Activated B cell treated with CpG ODN at 0.5 μM for 24 hours (primary cell): Measurements from ENCODE around the gene GPRASP1. TPM values are rescaled to one million over a fixed set of nuclear protein-coding genes. Genes with fewer than 3 reads are reported as not detected.

Experiments
- ATAC-seq: fragments of 200-7000 bp; cut with Tn5 transposase; one replicate; pipeline ENCODE4 v1.10.0; 2021; ENCODE audit warnings: low read depth, mild to moderate bottlenecking, moderate library complexity
- CTCF ChIA-PET: fragments of 350-600 bp; sonication (Branson Sonifier 250); formaldehyde crosslinking; loops from one replicate; lab custom pipeline; 2021; ENCODE audit warnings: antibody characterized with exemption; lab: Charles Lee
- POLR2A ChIA-PET: fragments of 350-600 bp; sonication (Branson Sonifier 250); formaldehyde crosslinking; loops from one replicate; lab custom pipeline; 2021; ENCODE audit warnings: antibody characterized with exemption; lab: Charles Lee
- DNase-seq: peaks from one replicate; pipeline ENCODE4 v3.0.0; 2022
- H3K27ac Mint-ChIP-seq: one replicate; pipeline ENCODE4 v1.8.0; 2020; ENCODE audit warnings: mixed read lengths
- H3K27me3 Mint-ChIP-seq: one replicate; pipeline ENCODE4 v1.8.0; 2021; ENCODE audit warnings: mixed read lengths
- H3K36me3 Mint-ChIP-seq: one replicate; pipeline ENCODE4 v1.8.0; 2021; ENCODE audit warnings: low read depth, mixed read lengths
- H3K4me1 Mint-ChIP-seq: one replicate; pipeline ENCODE4 v1.8.0; 2021; ENCODE audit warnings: mixed read lengths
- H3K4me3 Mint-ChIP-seq: one replicate; pipeline ENCODE4 v1.8.0; 2020; ENCODE audit warnings: mild to moderate bottlenecking, mixed read lengths
- H3K9me3 Mint-ChIP-seq: one replicate; pipeline ENCODE4 v1.8.0; 2020; ENCODE audit warnings: mixed read lengths
- CTCF ChIP-seq: fragments of 200-600 bp; IDR thresholded peaks from one replicate; pipeline ENCODE4 v1.8.0; 2022; ENCODE audit warnings: antibody characterized with exemption, mild to moderate bottlenecking
- intact Hi-C: fragments of 100-400 bp; cut with micrococcal nuclease; formaldehyde crosslinking; loops from one replicate; pipeline ENCODE4 v1.15.1; 2024
- total RNA-seq: library from RNA; stranded (reverse); gene quantifications from 2 replicates; pipeline ENCODE4 v1.2.3, GENCODE V29; 2022

The GPRASP1 gene
- total RNA-seq, 1 donor from 2014 or later, result 5.9 TPM

DNA sequence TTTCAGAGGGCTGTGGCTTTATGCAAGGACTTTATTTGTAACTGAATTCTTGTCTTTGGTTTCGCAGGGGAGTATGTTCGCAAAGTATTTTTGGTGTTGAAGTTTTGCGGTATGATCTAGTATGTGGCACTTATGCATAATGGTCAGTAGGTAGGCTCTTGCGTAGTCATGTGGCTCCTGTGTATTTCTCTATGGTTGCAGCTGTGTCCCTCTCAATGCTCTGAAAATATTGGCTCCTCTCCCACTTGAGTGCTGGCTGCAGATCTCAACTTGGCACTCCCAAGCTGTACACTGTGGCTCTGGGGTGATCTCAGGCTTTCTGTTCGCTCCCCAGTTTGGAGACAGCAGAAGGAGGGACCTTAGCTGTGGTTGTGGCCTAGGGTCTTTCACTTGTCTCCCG is 27.2 kb upstream of the GPRASP1 start:
- no peak for TF ChIP-seq CTCF
- Mint-ChIP-seq H3K36me3 (peaks cover 25% of the 10 kb centered on the region), H3K27ac (no peak overlapping the region), H3K4me1 (peaks cover 3% of the 10 kb centered on the region), H3K9me3 (peaks cover 4% of the 10 kb centered on the region), H3K4me3 (no peak overlapping the region), H3K27me3 (no peaks in the 10 kb centered on the region)
- DNase-seq, result no peak
- CTCF ChIA-PET, result no interaction called here
- ATAC-seq, result no peak
- POLR2A ChIA-PET, result no interaction called here
- intact Hi-C loops, result no loop called here

DNA sequence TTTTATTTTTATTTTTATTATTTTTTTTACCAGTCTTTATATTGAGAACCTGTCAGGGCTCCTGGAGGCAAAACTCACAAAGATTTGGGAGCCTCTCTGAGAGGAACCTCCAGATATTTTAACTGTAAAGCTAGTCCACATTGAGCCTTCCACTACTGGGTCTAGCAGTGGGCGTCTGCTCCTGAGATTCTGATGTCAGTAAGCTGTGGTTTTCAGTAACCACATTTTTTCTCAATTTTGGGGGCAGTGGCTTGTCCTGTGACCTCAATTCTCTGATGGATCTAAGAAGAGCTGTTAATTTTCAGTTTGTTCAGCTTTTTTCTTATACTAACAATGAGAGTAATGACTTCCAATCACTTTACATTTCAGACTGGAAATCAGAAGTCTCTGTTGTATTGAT is 23.6 kb upstream of the GPRASP1 start:
- Mint-ChIP-seq H3K4me3 (no peak overlapping the region), H3K36me3 (peaks cover 8% of the 10 kb centered on the region), H3K27me3 (no peaks in the 10 kb centered on the region), H3K27ac (no peak overlapping the region), H3K9me3 (no peaks in the 10 kb centered on the region), H3K4me1 (peaks cover 3% of the 10 kb centered on the region)
- ChIA-PET POLR2A (no interaction called here), CTCF (no interaction called here)
- ATAC-seq (no peak), DNase-seq (no peak)
- intact Hi-C loops, result no loop called here
- no peak for TF ChIP-seq CTCF

- DNase-seq (no peak), ATAC-seq (no peak)
- intact Hi-C loops, result no loop called here
- no peaks in the 10 kb centered on the region for H3K27me3 Mint-ChIP-seq
- H3K9me3 Mint-ChIP-seq, result peaks cover 3% of the 10 kb centered on the region
- TF ChIP-seq CTCF, result no peak
- CTCF ChIA-PET, result no interaction called here
- H3K36me3 Mint-ChIP-seq, result peaks cover 15% of the 10 kb centered on the region
- POLR2A ChIA-PET, result no interaction called here
- no peak overlapping the region for H3K4me3 Mint-ChIP-seq
- no peaks in the 10 kb centered on the region for H3K4me1 Mint-ChIP-seq
- H3K27ac Mint-ChIP-seq, result no peak overlapping the region
Observed at GRCh38 chrX:102637561-102637960, 13.7 kb upstream of the GPRASP1 start.

DNA sequence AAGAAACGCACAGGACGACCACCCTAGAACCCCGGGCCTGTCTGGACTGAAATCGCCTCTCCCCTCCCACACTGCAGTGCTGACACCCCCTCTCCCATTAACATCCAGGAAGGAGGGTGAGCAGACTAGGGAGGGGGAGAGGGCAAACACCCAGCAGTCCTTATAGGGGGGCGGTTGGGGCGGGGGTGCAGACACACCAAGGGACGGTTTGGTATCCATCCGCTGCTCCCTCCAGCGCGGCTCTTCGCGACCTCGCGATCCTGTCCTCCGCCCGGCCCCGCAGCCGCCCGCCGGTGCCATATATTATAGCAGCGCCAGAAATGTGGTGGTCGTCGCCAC is 411 bp upstream of the GPRASP1 start:
- Mint-ChIP-seq H3K36me3 (peaks cover 4% of the 10 kb centered on the region), H3K27ac (no peak overlapping the region), H3K27me3 (no peaks in the 10 kb centered on the region), H3K4me1 (peaks cover 15% of the 10 kb centered on the region), H3K4me3 (peak overlapping the region; percentile 95), H3K9me3 (no peaks in the 10 kb centered on the region)
- POLR2A ChIA-PET, result no interaction called here
- no peak for TF ChIP-seq CTCF
- intact Hi-C loops, result loop anchor here (5.0 kb wide), 2 partner anchors 211 to 1244 kb away; partner anchors contain the start of genes GLA and HNRNPH2
- DNase-seq (no peak), ATAC-seq (peak; percentile 22)
- CTCF ChIA-PET, result no interaction called here

DNA sequence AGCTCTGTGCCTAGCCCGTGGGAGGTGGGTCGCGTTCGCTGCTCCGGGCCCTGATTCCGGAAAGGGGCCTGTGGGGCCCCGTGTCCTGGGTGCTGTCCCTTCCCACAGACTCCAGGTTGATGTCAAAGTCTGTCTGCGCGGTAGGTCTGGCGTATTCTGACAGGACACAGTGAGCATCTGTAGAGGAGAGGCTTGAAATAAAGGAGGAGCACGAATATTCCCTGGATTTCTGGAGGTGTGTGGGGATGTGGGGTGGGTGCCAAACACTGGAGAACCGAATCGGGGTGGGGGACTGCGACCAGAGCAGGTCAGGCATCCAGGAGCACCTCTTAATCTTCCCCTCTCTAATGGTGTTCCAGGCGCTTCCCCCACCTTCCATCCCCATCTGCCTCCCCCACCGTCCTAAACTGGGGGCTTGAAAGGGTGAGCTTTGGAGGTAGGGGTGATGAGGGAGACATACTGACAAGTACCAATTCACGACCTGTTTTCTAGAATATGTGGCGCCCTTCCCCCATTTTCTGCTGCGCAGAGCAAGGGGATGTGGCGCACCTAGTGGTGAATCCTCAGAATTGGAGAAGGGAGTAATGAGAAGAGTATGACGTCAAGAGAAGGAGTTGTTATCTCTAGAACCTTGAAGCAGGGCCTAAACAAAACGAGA is 877 bp downstream of the GPRASP1 start:
- Mint-ChIP-seq H3K4me3 (peak overlapping the region; percentile 95), H3K4me1 (peaks cover 15% of the 10 kb centered on the region), H3K27me3 (no peaks in the 10 kb centered on the region), H3K9me3 (no peaks in the 10 kb centered on the region), H3K27ac (peak overlapping the region; percentile 68), H3K36me3 (peaks cover 6% of the 10 kb centered on the region)
- DNase-seq (no peak), ATAC-seq (peak; percentile 63)
- ChIA-PET CTCF (no interaction called here), POLR2A (interaction anchor here (0.8 kb wide), 1 partner anchor 8 kb away, joined by 3 read pairs; no protein-coding TSS in a partner anchor)
- intact Hi-C loops, result loop anchor here (1.0 to 5.0 kb wide), 3 partner anchors 53 to 1245 kb away; partner anchors contain the start of genes ARMCX5, GLA and HNRNPH2
- TF ChIP-seq CTCF, result no peak
